HT1080 (cell line): ENCODE results near the gene TNFAIP1. TPM values are rescaled to one million over a fixed set of nuclear protein-coding genes. Genes with fewer than 3 reads are reported as not detected.
"Not testable (repeated sequence)": the region's sequence is repeated elsewhere in the genome, so short reads cannot be mapped to it uniquely, and the experiment has no call there.

Source experiments
- DNase-seq: peaks from one replicate; pipeline ENCODE4 v3.0.0-alpha.2; 2015; ENCODE audit warnings: low read depth
- polyA plus RNA-seq, 2 experiments: library from polyadenylated mRNA; depleted of rRNA; stranded (reverse); fragments of >200 nt; gene quantifications; 2 replicates each; pipeline ENCODE4 v1.2.3, GENCODE V29; 2015
- total RNA-seq: library from RNA; depleted of rRNA; stranded (reverse); fragments of >200 nt; shearing (Covaris generic); gene quantifications from 2 replicates; pipeline ENCODE4 v1.2.3, GENCODE V29; 2014; rRNA removed

The TNFAIP1 gene, protein sequence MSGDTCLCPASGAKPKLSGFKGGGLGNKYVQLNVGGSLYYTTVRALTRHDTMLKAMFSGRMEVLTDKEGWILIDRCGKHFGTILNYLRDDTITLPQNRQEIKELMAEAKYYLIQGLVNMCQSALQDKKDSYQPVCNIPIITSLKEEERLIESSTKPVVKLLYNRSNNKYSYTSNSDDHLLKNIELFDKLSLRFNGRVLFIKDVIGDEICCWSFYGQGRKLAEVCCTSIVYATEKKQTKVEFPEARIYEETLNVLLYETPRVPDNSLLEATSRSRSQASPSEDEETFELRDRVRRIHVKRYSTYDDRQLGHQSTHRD
- 53.1 and 64.8 TPM in 2 replicates for total RNA-seq
- 56.8 and 58.7 TPM in 2 replicates for polyA plus RNA-seq (2015; cell fraction: cytosol; rRNA removed)
- 55.0 and 57.8 TPM in 2 replicates for polyA plus RNA-seq (2015; cell fraction: nucleus; rRNA removed)

GRCh38 chr17:28335201-28335958, at the start of gene TNFAIP1, which contains the start of gene IFT20:
Gene TNFAIP1 (plus strand): TSS chr17:28335761. CDS start chr17:28339522, 3,761 bp downstream.
Gene IFT20 (minus strand): TSS chr17:28335472. CDS start chr17:28331985, 3,487 bp downstream.
- DNase-seq = peak; percentile 100

GRCh38 chr17:28285965-28286364, 49.6 kb upstream of the TNFAIP1 start:
- no peak for DNase-seq

GRCh38 chr17:28290703-28291102, 44.9 kb upstream of the TNFAIP1 start:
- DNase-seq = no peak

GRCh38 chr17:28291780-28292330, 43.7 kb upstream of the TNFAIP1 start:
- no peak for DNase-seq

- not testable (repeated sequence) for DNase-seq
Measured at GRCh38 chr17:28292878-28293277, 42.7 kb upstream of the TNFAIP1 start.

DNA sequence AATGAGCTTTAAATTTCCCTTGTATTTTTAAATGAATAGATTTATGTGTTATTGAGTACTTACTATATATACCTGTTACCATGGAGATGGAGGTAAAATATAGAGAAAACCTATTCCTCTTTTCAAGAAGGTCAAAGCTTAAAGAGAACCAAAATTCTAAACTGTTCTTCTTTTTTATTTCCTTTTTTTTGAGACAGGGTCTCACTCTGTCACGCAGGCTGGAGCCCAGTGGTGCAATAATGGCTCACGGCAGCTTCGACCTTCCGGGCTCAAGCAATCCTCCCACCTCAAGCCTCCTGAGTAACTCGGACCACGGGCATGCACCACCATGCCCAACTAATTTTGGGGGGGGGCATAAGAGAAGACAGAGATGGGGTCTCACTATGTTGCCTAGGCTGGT, 41.6 kb upstream of the TNFAIP1 start:
- DNase-seq = no peak

DNA sequence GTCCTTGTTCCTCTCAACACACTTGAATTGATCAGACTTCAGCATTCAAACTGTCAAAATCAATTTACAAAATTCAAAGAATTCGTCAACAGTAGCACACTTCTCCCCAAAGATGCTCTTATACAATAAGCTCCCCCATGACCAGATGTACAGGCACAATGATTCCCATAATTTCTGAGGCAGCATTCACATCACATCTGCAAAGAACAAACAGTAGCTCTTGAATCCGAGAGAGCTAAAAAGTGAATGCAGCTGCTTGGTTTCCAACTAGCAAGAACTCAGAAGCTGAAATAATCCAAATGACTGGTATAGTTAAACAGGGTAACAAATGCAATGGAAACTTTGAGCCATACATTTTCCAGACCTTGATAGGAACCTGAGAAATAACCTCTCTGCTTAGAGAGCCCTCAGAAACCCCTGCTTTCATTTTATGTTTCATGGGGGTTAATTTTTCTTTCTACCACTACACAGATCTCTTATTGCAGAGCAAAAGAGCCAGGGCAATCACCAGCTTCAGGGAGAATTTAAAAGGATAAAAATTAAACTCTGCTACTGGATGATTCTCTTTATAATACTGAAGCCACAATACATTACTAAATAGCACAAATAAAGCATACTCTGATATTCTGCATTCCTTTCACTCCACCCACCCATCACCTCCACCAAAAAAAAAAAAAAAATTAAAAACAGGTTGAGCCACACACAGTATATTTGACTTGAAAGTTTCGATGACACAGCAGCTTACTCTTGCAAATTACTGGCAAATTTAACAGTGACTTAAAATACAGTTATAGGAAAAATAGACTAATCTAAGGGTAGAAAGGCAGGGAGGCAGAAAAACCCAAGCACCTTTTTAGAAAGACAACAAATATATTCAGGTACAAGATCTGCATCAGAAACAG, 39.6 kb upstream of the TNFAIP1 start:
- DNase-seq = no peak

GRCh38 chr17:28298449-28298848, 37.1 kb upstream of the TNFAIP1 start:
- no peak for DNase-seq

GRCh38 chr17:28306954-28307401, 28.6 kb upstream of the TNFAIP1 start:
- no peak for DNase-seq

GRCh38 chr17:28313841-28314240, 21.7 kb upstream of the TNFAIP1 start:
- no peak for DNase-seq

DNA sequence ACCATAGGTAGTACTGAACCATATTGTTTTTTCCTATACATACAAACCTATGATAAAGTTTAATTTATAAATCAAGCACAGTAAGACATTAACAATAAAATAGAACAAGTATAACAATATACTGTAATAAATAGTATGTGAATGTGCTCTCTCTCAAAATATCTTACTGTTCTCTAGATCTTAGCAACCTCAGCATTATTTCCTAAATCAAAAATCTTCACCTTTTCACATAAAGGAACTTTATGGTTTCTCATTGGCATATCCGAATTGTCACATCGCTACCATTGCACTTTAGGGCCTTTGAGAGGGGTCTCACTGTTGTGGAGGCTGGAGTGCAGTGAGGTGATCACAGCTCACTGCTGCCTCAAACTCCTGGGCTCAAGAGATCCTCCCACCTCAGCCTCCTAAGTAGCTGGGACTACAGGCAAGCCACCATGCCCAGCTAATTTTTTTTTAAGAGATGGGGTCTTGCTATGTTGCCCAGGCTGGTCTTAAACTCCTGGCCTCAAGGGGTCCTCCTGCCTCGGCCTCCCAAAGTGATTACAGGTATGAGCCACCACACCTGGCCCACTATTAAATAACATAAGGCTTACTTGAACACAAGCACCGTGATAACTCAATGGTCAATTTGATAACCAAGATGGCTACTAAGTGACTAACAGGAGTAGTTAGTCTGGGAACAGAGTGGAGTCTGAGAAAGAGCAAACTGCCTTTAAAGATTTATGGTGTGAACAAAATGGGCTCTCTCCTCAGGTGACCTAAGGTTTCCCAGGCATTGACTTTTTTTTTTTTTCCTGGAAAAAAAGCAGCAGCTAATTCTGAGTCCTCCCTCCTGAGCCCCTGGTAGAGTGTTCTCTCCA, 19.5 kb upstream of the TNFAIP1 start:
- DNase-seq = no peak

GRCh38 chr17:28317099-28317965, 18.2 kb upstream of the TNFAIP1 start:
- DNase-seq = no peak

- DNase-seq = no peak
Measured at GRCh38 chr17:28317966-28318758, 17.4 kb upstream of the TNFAIP1 start.

DNA sequence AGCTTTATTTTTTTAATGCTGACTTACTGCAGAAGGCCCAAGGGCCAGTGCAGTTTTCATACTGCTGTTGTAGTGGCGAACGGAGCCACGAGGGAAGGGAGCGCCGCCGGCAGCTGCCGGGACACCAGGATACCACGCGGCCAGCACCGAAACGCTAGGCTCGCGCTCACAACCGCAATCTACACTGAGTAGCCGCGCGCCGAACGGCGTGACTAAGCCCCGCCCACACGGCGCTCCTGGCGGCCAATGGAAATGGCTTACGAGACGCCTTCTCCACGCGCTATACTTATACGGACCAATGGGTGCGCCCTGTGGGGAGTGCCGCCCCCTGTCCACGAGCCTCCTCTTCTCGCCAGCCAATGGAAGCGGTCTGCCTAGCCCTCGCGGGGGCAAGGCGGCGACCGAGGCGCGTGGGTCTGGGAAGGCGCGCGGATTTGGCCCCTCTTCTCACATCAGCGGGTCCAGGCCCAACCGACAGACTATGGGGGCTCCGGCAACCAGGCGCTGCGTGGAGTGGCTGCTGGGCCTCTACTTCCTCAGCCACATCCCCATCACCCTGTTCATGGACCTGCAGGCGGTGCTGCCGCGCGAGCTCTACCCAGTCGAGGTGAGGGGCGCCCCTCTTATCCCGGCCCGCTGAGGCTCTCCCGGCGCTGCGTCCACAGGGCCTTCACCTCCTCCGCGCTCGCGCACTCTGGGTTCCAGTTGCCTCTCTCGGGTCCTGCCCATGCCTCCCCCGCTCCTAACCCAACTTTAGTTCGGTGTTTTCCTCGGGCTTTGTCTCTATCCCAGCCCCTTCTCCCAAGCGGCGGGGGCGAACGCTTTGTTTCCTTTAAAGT, 16.6 kb upstream of the TNFAIP1 start, which contains the start of gene TMEM97:
Gene TMEM97 (plus strand): TSS at position 442 of the 839 bp plus-strand sequence. CDS start 40 bp downstream, at position 482.
- DNase-seq = peak; percentile 97

GRCh38 chr17:28319598-28319935, 16.0 kb upstream of the TNFAIP1 start:
- peak; percentile 25 for DNase-seq

DNA sequence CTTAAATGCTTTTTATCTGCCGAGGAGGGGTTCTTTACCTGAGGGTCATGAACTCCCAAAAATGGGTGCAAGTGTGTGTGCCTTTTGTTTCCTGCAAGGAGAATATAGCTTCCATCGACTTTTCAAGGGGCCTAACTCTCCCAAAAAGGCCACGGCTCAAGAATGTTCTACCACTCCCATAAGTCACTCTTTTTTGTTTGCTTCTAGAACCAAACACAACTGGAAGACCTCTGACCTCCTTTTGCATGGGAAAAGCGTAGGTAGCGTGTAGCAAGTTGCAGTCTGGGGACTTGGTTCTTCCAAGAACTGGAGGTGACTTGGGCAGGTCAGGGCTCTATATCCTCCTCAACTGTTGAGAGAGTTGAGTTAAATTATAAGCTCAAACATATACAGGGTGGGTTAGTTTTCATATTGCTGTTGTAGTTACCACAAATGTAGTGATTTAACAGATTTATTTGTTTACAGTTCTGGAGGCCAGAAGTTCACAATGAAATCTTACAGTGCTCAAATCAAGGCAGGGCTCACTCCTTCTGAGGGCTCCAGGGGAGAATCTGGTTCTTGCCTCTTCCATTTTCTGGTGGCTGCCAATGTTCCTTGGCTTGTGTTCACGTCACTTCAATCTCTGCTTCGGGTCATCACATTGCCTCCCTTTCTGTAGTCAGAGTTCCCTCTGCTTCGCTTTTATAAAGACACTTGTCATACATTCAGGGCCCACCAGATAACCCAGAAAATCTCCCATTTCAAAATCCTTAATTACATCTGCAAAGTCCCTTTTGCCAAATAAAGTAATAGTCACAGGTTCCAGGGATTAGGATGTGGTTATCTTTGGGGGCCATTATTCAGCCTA, 15.1 kb upstream of the TNFAIP1 start:
- DNase-seq = no peak
